K562 (cell line): ENCODE measurements around the gene ABCG2.

Experiments used
- CREB5 ChIP-seq: fragments of 250-450 bp; sonication (Bioruptor Pico); IDR thresholded peaks from 2 replicates; pipeline ENCODE4 v1.5.0; 2020; ENCODE audit warnings: mild to moderate bottlenecking
- CTCF ChIP-seq, 3 experiments: IDR thresholded peaks in 2 of 3; conservative IDR thresholded peaks in 1 of 3; 2 replicates each; pipeline ENCODE4 v1.5.1; 2011 to 2012; ENCODE audit warnings: low read length in 3 of 3, mild to moderate bottlenecking in 3 of 3, control low read depth in 2 of 3, improper control_type of control experiment in 1 of 3, inconsistent platforms in 1 of 3, low read depth in 1 of 3, mixed read lengths in 1 of 3, moderate library complexity in 1 of 3; ENCODE audit not compliant: insufficient read depth in 2 of 3
- EZH2 ChIP-seq: IDR thresholded peaks from 2 replicates; pipeline ENCODE4 v1.6.1; 2012; ENCODE audit warnings: low read depth, mild to moderate bottlenecking, inconsistent platforms, low read length, borderline replicate concordance
- FOXO4 ChIP-seq: fragments of 450-650 bp; formaldehyde crosslinking; IDR thresholded peaks from 2 replicates; pipeline ENCODE4 v1.4.0; 2020; ENCODE audit warnings: mild to moderate bottlenecking, moderate library complexity
- GTF2F1 ChIP-seq: IDR thresholded peaks from 2 replicates; pipeline ENCODE4 v1.6.1; 2011; ENCODE audit warnings: low read depth, low read length, improper control_type of control experiment
- PML ChIP-seq: IDR thresholded peaks from 2 replicates; pipeline ENCODE4 v1.6.1; 2012; ENCODE audit warnings: low read length, inconsistent platforms
- USF1 ChIP-seq: sonication (generic); formaldehyde crosslinking; IDR thresholded peaks from 2 replicates; pipeline ENCODE4 v1.9.0; 2022; ENCODE audit warnings: mild to moderate bottlenecking, missing genetic modification reagents
- XRCC5 ChIP-seq: fragments of 200-400 bp; formaldehyde crosslinking; IDR thresholded peaks from 2 replicates; pipeline ENCODE4 v1.6.1; 2017; ENCODE audit warnings: low read depth, mild to moderate bottlenecking, low read length
- ZBTB33 ChIP-seq: sonication (generic); formaldehyde crosslinking; IDR thresholded peaks from 2 replicates; pipeline ENCODE4 v1.8.1; 2023; ENCODE audit warnings: mild to moderate bottlenecking, missing genetic modification reagents
- ZNF277 ChIP-seq: fragments of 250-450 bp; sonication (Bioruptor Pico); IDR thresholded peaks from 2 replicates; pipeline ENCODE4 v1.8.0; 2022; ENCODE audit warnings: inconsistent platforms, mild to moderate bottlenecking, moderate library complexity, borderline replicate concordance
- ZNF354B ChIP-seq: fragments of 250-450 bp; sonication (Bioruptor Pico); IDR thresholded peaks from 2 replicates; pipeline ENCODE4 v1.4.0; 2020
- ZSCAN29 ChIP-seq: fragments of 450-650 bp; IDR thresholded peaks from 2 replicates; pipeline ENCODE4 v1.6.1; 2017

GRCh38 chr4:88041626-88042025 is 116.8 kb downstream of the ABCG2 start:
- no peak for TF ChIP-seq ZSCAN29
- TF ChIP-seq ZNF354B (CRISPR knock-in tag), result no peak
- no peak for TF ChIP-seq ZBTB33 (CRISPR knock-in tag)
- TF ChIP-seq PML, result no peak
- no peak for TF ChIP-seq CTCF (IDR thresholded peaks at IDR 0.05 in 2 of 3, conservative IDR thresholded peaks at IDR 0.05 in 1 of 3; ENCODE audit: insufficient read depth in 2 of 3, low read depth in 1 of 3, low read length in 3 of 3)
- no peak for TF ChIP-seq EZH2
- TF ChIP-seq USF1 (CRISPR knock-in tag), result no peak
- no peak for TF ChIP-seq ZNF277 (CRISPR knock-in tag)
- no peak for TF ChIP-seq FOXO4 (CRISPR knock-in tag)
- no peak for TF ChIP-seq XRCC5
- TF ChIP-seq CREB5, result no peak
- no peak for TF ChIP-seq GTF2F1
